Ishikawa (cell line): ENCODE data around the gene TCEA3.

Experiments
- CEBPB ChIP-seq: IDR thresholded peaks from 2 replicates; pipeline ENCODE4 v1.6.1; 2012
- CREB1 ChIP-seq: IDR thresholded peaks from 2 replicates; pipeline ENCODE4 v1.6.1; 2012; ENCODE audit warnings: low read depth
- EGR1 ChIP-seq: IDR thresholded peaks from 2 replicates; pipeline ENCODE4 v1.6.1; 2012
- EP300 ChIP-seq: IDR thresholded peaks from 2 replicates; pipeline ENCODE4 v1.6.1; 2012; ENCODE audit warnings: borderline replicate concordance
- FOXM1 ChIP-seq: IDR thresholded peaks from 2 replicates; pipeline ENCODE4 v1.6.1; 2012; ENCODE audit warnings: low read depth, borderline replicate concordance
- NFIC ChIP-seq: IDR thresholded peaks from 2 replicates; pipeline ENCODE4 v1.6.1; 2012
- RAD21 ChIP-seq: IDR thresholded peaks from 2 replicates; pipeline ENCODE4 v1.6.1; 2012; ENCODE audit warnings: low read depth
- TAF1 ChIP-seq: IDR thresholded peaks from 2 replicates; pipeline ENCODE4 v1.6.1; 2012; ENCODE audit warnings: low read depth, mild to moderate bottlenecking
- TCF12 ChIP-seq: IDR thresholded peaks from 2 replicates; pipeline ENCODE4 v1.6.1; 2012; ENCODE audit warnings: low read depth
- TEAD4 ChIP-seq: IDR thresholded peaks from 2 replicates; pipeline ENCODE4 v1.6.1; 2012
- YY1 ChIP-seq: IDR thresholded peaks from 2 replicates; pipeline ENCODE4 v1.6.1; 2012; ENCODE audit warnings: low read depth
- ZBTB7A ChIP-seq: IDR thresholded peaks from 2 replicates; pipeline ENCODE4 v1.6.1; 2012; ENCODE audit warnings: low read depth
- TF ChIP-seq, protein P1 (sequence below): IDR thresholded peaks from 2 replicates; pipeline ENCODE4 v1.6.1; 2012
- TF ChIP-seq, protein P2 (sequence below): IDR thresholded peaks from 2 replicates; pipeline ENCODE4 v1.6.1; 2012; ENCODE audit warnings: low read depth, mild to moderate bottlenecking
- TF ChIP-seq, protein P3 (sequence below): IDR thresholded peaks from 2 replicates; pipeline ENCODE4 v1.6.1; 2012

Gene TCEA3

DNA sequence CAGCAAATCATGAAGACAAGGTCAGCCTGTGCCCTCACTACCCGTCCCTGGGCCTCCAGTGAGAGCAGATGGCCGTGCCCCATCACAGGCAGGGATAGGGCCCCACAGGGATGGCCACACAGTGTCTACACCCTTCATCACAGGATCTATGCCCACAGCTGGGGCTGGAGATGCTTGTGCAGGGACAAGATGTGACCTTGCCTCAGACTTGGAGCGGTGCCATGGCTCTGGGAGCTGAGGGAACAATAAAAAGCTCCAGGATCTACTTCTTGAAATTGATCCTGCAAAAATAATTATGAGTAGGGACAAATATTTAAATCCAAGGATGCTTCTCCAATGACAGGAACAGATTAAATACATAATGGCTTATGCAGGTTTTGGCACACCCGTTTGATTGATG, 25.4 kb upstream of the TCEA3 start:
- no peak for TF ChIP-seq TCF12
- TF ChIP-seq YY1: no peak

DNA sequence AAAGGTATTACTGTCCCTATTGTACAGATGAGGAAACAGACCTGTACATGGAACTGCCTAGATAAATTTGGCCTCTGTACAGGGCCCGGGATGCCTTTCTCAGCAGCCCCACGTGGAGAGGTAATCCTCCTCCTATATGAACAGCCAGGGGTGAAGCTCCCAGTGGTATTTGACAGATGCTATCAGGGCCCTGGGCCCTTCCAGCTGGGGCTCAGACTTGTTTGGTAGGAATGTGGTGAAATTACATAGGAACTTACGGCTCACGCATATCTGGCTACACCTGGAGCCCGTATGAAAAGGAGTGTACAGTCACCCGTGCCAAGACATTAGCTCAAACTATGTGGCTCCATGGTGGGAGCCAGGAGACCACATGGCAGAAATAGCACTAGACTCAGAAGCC, 24.8 kb upstream of the TCEA3 start:
- TF ChIP-seq RAD21: no peak
- no peak for TF ChIP-seq NFIC
- TF ChIP-seq EP300: no peak
- TF ChIP-seq TEAD4: no peak
- TF ChIP-seq CREB1: no peak

DNA sequence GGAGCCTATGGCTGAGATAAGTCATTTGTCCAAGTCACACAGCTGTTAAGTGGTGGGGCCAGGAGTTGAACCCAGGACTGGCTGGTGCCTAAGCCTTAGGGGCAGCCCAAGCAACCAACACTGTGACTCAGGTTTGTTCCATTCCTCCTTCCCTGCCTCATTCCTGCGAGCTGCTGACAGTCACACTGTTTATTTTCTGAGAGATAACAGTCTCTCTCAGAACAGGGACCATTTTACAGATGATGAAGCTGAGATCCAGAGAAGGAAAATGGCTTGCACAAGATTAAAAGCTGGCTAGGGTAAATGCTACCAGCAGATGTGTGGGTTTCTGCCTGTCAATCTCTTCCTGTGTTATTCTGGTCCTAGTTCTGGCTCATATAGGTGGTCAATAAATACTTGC, 24.3 kb upstream of the TCEA3 start:
- no peak for TF ChIP-seq TAF1
- TF ChIP-seq, protein P1, sequence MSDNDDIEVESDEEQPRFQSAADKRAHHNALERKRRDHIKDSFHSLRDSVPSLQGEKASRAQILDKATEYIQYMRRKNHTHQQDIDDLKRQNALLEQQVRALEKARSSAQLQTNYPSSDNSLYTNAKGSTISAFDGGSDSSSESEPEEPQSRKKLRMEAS: no peak
- TF ChIP-seq FOXM1: no peak
- no peak for TF ChIP-seq ZBTB7A
- no peak for TF ChIP-seq TCF12
- no peak for TF ChIP-seq EGR1
- TF ChIP-seq, protein P2, sequence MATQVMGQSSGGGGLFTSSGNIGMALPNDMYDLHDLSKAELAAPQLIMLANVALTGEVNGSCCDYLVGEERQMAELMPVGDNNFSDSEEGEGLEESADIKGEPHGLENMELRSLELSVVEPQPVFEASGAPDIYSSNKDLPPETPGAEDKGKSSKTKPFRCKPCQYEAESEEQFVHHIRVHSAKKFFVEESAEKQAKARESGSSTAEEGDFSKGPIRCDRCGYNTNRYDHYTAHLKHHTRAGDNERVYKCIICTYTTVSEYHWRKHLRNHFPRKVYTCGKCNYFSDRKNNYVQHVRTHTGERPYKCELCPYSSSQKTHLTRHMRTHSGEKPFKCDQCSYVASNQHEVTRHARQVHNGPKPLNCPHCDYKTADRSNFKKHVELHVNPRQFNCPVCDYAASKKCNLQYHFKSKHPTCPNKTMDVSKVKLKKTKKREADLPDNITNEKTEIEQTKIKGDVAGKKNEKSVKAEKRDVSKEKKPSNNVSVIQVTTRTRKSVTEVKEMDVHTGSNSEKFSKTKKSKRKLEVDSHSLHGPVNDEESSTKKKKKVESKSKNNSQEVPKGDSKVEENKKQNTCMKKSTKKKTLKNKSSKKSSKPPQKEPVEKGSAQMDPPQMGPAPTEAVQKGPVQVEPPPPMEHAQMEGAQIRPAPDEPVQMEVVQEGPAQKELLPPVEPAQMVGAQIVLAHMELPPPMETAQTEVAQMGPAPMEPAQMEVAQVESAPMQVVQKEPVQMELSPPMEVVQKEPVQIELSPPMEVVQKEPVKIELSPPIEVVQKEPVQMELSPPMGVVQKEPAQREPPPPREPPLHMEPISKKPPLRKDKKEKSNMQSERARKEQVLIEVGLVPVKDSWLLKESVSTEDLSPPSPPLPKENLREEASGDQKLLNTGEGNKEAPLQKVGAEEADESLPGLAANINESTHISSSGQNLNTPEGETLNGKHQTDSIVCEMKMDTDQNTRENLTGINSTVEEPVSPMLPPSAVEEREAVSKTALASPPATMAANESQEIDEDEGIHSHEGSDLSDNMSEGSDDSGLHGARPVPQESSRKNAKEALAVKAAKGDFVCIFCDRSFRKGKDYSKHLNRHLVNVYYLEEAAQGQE: no peak
- TF ChIP-seq, protein P3, sequence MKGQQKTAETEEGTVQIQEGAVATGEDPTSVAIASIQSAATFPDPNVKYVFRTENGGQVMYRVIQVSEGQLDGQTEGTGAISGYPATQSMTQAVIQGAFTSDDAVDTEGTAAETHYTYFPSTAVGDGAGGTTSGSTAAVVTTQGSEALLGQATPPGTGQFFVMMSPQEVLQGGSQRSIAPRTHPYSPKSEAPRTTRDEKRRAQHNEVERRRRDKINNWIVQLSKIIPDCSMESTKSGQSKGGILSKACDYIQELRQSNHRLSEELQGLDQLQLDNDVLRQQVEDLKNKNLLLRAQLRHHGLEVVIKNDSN: no peak
- TF ChIP-seq YY1: no peak

DNA sequence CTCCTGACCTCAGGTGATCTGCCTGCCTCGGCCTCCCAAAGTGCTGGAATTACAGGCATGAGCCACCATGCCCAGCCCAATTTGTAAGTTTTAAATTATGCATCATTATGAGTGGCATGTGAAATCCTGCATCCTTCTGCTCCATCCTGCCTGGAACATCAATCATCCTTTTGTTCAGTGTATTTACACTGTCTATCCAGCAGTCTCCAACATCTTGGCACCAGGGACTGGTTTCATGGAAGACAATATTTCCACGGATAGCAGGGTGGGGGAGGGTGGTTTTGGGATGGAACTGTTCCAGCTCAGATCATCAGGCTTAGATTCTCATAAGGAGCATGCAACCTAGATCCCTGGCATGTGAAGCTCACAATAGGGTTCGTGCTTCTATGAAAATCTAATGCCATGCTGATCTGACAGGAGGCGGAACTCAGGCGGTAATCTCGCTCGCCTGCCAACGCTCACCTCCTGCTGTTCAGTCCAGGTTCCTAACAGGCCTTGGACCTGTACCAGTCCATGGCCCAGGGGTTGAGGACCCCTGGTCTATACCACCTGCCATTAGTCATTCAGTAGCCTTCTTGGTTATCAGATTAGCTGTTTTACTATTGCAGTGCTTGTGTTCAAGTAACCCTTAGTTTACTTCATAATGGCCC, 22.2 kb upstream of the TCEA3 start:
- TF ChIP-seq CEBPB (no peak), EP300 (no peak), TCF12 (no peak), EGR1 (no peak), NFIC (no peak), FOXM1 (no peak), TEAD4 (no peak), YY1 (no peak), TAF1 (no peak), RAD21 (no peak), ZBTB7A (no peak), CREB1 (no peak)
- TF ChIP-seq, protein P1: no peak
- TF ChIP-seq, protein P2: no peak
- TF ChIP-seq, protein P3: no peak

DNA sequence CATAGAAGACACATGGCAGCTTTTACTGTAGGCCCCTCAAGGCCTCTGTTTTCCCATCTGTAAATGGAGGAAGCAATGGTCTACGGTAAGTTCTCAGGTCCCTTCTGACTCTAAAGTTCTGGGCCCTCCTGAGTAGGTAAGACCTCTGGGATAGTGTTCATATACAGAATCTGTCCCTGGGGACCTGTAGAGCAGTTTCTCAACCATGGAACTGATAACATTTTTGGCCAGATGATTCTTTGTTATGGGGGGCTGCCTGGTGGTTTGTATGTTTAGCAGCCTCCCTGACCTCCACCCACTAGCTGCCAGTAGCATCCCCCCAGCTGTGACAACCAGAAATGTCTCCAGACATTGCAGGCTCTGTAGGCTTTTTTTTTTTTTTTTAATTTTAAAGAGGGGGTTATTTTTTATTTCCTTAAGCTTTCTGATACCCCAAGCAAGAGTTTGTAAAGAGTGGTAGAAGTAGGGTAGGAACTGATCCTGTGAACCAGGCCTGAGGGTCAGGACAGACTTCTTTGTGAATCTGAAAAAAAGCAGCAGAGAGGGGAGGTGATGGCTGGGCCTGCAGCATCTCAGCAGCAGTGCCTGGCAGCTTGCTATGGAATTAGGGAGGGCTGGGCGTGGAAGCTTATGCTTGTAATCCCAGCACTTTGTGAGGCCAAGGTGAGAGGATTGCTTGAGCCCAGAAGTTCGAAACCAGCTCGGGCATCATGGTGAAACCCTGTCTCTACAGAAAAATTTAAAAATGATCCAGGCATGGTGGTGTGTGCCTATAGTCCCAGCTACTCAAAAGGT, 20.2 kb upstream of the TCEA3 start:
- TF ChIP-seq CREB1: no peak
- TF ChIP-seq, protein P3: no peak
- TF ChIP-seq ZBTB7A: no peak
- TF ChIP-seq CEBPB: no peak
- TF ChIP-seq TAF1: no peak
- no peak for TF ChIP-seq YY1
- no peak for TF ChIP-seq EGR1
- TF ChIP-seq TEAD4: no peak
- TF ChIP-seq NFIC: no peak
- no peak for TF ChIP-seq FOXM1

DNA sequence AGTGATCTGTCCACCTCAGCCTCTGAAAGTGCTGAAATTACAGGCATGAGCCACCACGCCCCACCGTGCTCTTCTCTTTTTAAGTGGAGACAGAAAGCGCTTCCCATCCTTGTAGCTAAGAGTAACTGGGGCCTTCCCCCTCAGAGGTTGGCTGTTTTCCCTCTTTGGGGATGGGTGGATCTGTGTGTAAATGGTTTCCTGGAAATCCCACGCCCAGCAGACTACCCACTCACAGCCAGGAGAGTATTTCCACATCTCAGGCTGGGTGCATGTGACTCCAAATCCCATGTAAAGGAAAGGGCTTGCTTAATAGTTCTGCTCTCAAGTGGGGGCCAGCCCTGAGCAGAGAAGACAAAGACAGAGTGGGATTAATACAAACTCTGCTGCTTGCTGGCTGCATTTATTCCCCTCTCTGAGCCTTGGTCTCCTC, 19.6 kb upstream of the TCEA3 start:
- TF ChIP-seq TCF12 (no peak), TAF1 (no peak), TEAD4 (no peak), EGR1 (no peak), RAD21 (no peak), ZBTB7A (no peak), CREB1 (no peak), CEBPB (no peak), NFIC (no peak)
- TF ChIP-seq, protein P2: no peak
- TF ChIP-seq, protein P1: no peak
